Keratinocyte (primary cell): ENCODE data around the gene CLSTN2.

ENCODE experiments used
- EZH2 ChIP-seq: IDR thresholded peaks from one replicate; pipeline ENCODE4 v1.6.1; 2012; ENCODE audit warnings: inconsistent platforms, mild to moderate bottlenecking, low read length, moderate library complexity
- TF ChIP-seq, protein P1 (sequence below), 3 experiments: IDR thresholded peaks in 1 of 3; conservative IDR thresholded peaks in 1 of 3; optimal IDR thresholded peaks in 1 of 3; 2 replicates in 2 of 3; 3 replicates in 1 of 3; pipeline versions ENCODE3 to v1.5.1; 2011; ENCODE audit warnings: low read length in 3 of 3, mild to moderate bottlenecking in 3 of 3, moderate library complexity in 2 of 3, control low read depth in 1 of 3, inconsistent platforms in 1 of 3; ENCODE audit not compliant: insufficient read depth in 2 of 3; ENCODE audit errors: extremely low read depth in 1 of 3

DNA sequence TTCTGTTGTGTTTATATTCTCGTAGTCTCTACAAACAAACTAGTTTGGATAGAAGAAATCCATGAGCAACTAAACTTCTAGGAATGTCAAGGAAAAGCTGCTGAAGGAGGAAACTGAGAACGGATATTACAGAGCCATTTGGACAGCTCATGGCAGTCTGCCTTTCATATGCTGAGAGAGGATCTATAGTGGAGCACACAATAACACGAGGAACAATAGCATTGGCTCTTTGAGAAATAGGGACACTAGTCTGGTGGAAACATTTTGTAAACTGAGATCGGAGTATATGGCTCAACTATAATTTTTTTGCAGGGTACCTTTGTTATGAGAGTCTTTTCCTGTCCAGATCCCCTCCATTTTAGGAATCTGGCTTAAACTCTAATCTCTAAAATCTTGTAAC, 200.5 kb downstream of the CLSTN2 start:
- TF ChIP-seq, protein P1, sequence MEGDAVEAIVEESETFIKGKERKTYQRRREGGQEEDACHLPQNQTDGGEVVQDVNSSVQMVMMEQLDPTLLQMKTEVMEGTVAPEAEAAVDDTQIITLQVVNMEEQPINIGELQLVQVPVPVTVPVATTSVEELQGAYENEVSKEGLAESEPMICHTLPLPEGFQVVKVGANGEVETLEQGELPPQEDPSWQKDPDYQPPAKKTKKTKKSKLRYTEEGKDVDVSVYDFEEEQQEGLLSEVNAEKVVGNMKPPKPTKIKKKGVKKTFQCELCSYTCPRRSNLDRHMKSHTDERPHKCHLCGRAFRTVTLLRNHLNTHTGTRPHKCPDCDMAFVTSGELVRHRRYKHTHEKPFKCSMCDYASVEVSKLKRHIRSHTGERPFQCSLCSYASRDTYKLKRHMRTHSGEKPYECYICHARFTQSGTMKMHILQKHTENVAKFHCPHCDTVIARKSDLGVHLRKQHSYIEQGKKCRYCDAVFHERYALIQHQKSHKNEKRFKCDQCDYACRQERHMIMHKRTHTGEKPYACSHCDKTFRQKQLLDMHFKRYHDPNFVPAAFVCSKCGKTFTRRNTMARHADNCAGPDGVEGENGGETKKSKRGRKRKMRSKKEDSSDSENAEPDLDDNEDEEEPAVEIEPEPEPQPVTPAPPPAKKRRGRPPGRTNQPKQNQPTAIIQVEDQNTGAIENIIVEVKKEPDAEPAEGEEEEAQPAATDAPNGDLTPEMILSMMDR (optimal IDR thresholded peaks at IDR 0.05 in 1 of 3, IDR thresholded peaks at IDR 0.05 in 1 of 3, conservative IDR thresholded peaks at IDR 0.05 in 1 of 3; ENCODE audit: extremely low read depth in 1 of 3, insufficient read depth in 2 of 3, low read length in 3 of 3) = no peak
- TF ChIP-seq EZH2 = no peak
